ENCODE results near the gene ZBTB49. TPM values are rescaled to one million over a fixed set of nuclear protein-coding genes. Genes with fewer than 3 reads are reported as not detected.

Gene ZBTB49
- total RNA-seq, 4 donors from 2014 or later = 2.0 to 6.7 (median 6.3) TPM

DNA sequence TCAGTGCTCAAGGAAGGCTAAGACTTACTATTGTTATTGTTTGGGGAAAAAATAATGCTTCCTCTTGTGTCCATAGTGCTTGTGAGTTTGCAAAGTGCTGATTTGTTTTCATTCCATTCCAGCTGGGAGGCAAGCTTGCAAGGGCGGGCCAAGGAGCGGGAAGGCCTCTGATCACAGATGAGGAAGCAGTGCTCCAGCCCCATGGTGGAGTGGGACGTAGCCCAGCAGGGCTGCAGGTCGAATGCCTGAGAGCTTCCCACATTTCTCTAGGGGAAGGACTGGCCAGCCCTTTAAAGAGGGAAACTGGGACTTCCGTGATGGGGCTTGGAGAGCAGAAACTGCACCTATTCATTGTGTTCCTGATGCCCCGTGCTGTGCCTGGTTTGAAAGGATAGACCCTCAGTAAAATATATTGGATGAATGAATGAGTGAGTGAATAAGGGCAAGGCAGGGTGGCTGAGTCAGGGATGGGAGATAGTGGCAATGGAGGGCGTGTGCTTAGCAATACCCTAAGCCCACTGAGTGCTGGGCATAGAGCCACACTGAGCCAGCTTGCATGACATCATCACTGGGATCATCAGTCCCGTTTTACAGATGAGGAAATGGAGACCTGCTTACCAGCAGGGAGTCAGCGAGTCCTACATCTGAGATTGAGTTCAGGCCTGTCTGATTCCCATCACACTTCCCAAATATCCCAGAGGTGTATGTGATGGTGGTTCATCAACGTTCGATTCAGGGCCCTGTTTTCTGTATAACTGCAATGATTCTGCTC lies 78.9 kb downstream of the ZBTB49 start:
- Histone ChIP-seq H3K27ac (no peak overlapping the region), H3K4me1 (no peaks in the 10 kb centered on the region), H3K27me3 (peaks cover 26% of the 10 kb centered on the region), H3K4me3 (no peak overlapping the region), H3K9me3 (peaks cover 0 to 10% (median 0%) of the 10 kb centered on the region in 3 donors), H3K36me3 (no peaks in the 10 kb centered on the region)
- ATAC-seq = no peak
- TF ChIP-seq EP300 (IDR thresholded peaks at IDR 0.05) = no peak
- TF ChIP-seq POLR2AphosphoS5 (IDR thresholded peaks at IDR 0.05) = no peak
- TF ChIP-seq CTCF (IDR thresholded peaks at IDR 0.05) = no peak
- no peak for TF ChIP-seq POLR2A (IDR thresholded peaks at IDR 0.05)
- WGBS, 2 donors (ENCODE audit: low coverage in 1 of 2) = 40 to 47% methylated on average over 2 to 7 of the region's 11 CpGs

Other genes starting within 250 kb of the ZBTB49 start
- not detected for gene OTOP1, start 63.3 kb upstream of the ZBTB49 start, total RNA-seq
- 10 to 100 TPM; 12.5 to 20.4 (median 17.8) TPM for gene TMEM128, start 42.0 kb upstream of the ZBTB49 start, total RNA-seq
- 10 to 100 TPM; 13.7 to 21.3 (median 17.2) TPM for gene LYAR, start 97 bp upstream of the ZBTB49 start, total RNA-seq
- gene NSG1, start 96.9 kb downstream of the ZBTB49 start, total RNA-seq = 1 to 10 TPM in 2 of 4 donors, under 1 TPM in 2; 0.15 to 4.8 (median 1.4) TPM

All from gastroesophageal sphincter (tissue), 4 donors.